GM18502 (cell line): Measurements from ENCODE around the gene FSD2.
"Not testable (repeated sequence)": the region's sequence is repeated elsewhere in the genome, so short reads cannot be mapped to it uniquely, and the experiment has no call there.

Experiments used
- ATAC-seq: cut with Tn5 transposase; IDR thresholded peaks from one replicate; pipeline ENCODE4 v1.9.1; 2021; ENCODE audit warnings: mild to moderate bottlenecking; ENCODE audit not compliant: unreplicated experiment, poor library complexity

The FSD2 gene

GRCh38 chr15:82831894-82832600 is 26.2 kb upstream of the FSD2 start:
- ATAC-seq, result no peak

- ATAC-seq, result no peak
Observed at GRCh38 chr15:82830427-82831173, 24.7 kb upstream of the FSD2 start.

GRCh38 chr15:82829234-82829633 is 23.4 kb upstream of the FSD2 start:
- ATAC-seq, result no peak

- ATAC-seq, result no peak
Observed at GRCh38 chr15:82828075-82828474, 22.2 kb upstream of the FSD2 start.

GRCh38 chr15:82823049-82823448 is 17.2 kb upstream of the FSD2 start:
- ATAC-seq, result no peak

- ATAC-seq, result not testable (repeated sequence)
Observed at GRCh38 chr15:82821851-82822250, 16.0 kb upstream of the FSD2 start.

GRCh38 chr15:82821396-82821795 is 15.5 kb upstream of the FSD2 start:
- ATAC-seq, result not testable (repeated sequence)

GRCh38 chr15:82820128-82820527 is 14.3 kb upstream of the FSD2 start:
- ATAC-seq, result no peak

GRCh38 chr15:82812994-82813393 is 7.1 kb upstream of the FSD2 start:
- no peak for ATAC-seq

- no peak for ATAC-seq
Observed at GRCh38 chr15:82810890-82811426, 5.1 kb upstream of the FSD2 start.

- ATAC-seq, result peak; percentile 22
Observed at GRCh38 chr15:82810061-82810889, 4.4 kb upstream of the FSD2 start.

- ATAC-seq, result peak; percentile 85
Observed at GRCh38 chr15:82809308-82810060, 3.6 kb upstream of the FSD2 start, which contains the start of gene WHAMM. Gene WHAMM, plus strand, starts transcription at chr15:82809628. Its CDS starts 99 bp downstream, at chr15:82809727.

GRCh38 chr15:82808634-82809041 is 2.8 kb upstream of the FSD2 start:
- ATAC-seq, result no peak

- no peak for ATAC-seq
Observed at GRCh38 chr15:82807920-82808633, 2.2 kb upstream of the FSD2 start.

- no peak for ATAC-seq
Observed at GRCh38 chr15:82804575-82804949, 1.3 kb downstream of the FSD2 start.

GRCh38 chr15:82803793-82804574 is 1.9 kb downstream of the FSD2 start:
- ATAC-seq, result no peak

- ATAC-seq, result no peak
Observed at GRCh38 chr15:82802497-82802896, 3.4 kb downstream of the FSD2 start.

- no peak for ATAC-seq
Observed at GRCh38 chr15:82799183-82799841, 6.6 kb downstream of the FSD2 start.
